ENCODE data around the gene LFNG.
A peak's percentile ranks its signal among the peaks of the same experiment; 100 is the strongest.

LFNG gene

GRCh38 chr7:2522780-2523433, 3.3 kb downstream of the LFNG start:
- Mint-ChIP-seq H3K4me1 (peaks cover 37% of the 10 kb centered on the region), H3K4me3 (peak overlapping the region; percentile 82), H3K9me3 (no peaks in the 10 kb centered on the region), H3K27ac (peak overlapping the region; percentile 77), H3K36me3 (peaks cover 21% of the 10 kb centered on the region), H3K27me3 (no peaks in the 10 kb centered on the region)
- no peak for ATAC-seq (ENCODE audit: low read depth)
- DNase-seq (ENCODE audit: low spot score in 2 of 2), result no peak

GRCh38 chr7:2523461-2523936, 3.9 kb downstream of the LFNG start:
- ATAC-seq (ENCODE audit: low read depth) (no peak), DNase-seq (ENCODE audit: low spot score in 2 of 2) (no peak)
- no peaks in the 10 kb centered on the region for H3K9me3 Mint-ChIP-seq
- peaks cover 21% of the 10 kb centered on the region for H3K36me3 Mint-ChIP-seq
- H3K27me3 Mint-ChIP-seq, result no peaks in the 10 kb centered on the region
- H3K4me3 Mint-ChIP-seq, result peak overlapping the region; percentile 82
- peaks cover 37% of the 10 kb centered on the region for H3K4me1 Mint-ChIP-seq
- peak overlapping the region; percentile 77 for H3K27ac Mint-ChIP-seq

- peaks cover 41% of the 10 kb centered on the region for H3K4me1 Mint-ChIP-seq
- ATAC-seq (ENCODE audit: low read depth) (no peak), DNase-seq (ENCODE audit: low spot score in 2 of 2) (no peak)
- H3K4me3 Mint-ChIP-seq, result peak overlapping the region; percentile 66
- H3K9me3 Mint-ChIP-seq, result no peaks in the 10 kb centered on the region
- peaks cover 21% of the 10 kb centered on the region for H3K36me3 Mint-ChIP-seq
- no peak overlapping the region for H3K27ac Mint-ChIP-seq
- H3K27me3 Mint-ChIP-seq, result no peaks in the 10 kb centered on the region
Observed at GRCh38 chr7:2523941-2524807, 4.6 kb downstream of the LFNG start.

GRCh38 chr7:2524808-2525657, 5.5 kb downstream of the LFNG start:
- Mint-ChIP-seq H3K4me3 (no peak overlapping the region), H3K27me3 (no peaks in the 10 kb centered on the region), H3K9me3 (no peaks in the 10 kb centered on the region), H3K27ac (peak overlapping the region; percentile 85), H3K36me3 (peaks cover 21% of the 10 kb centered on the region), H3K4me1 (peaks cover 48% of the 10 kb centered on the region)
- DNase-seq (ENCODE audit: low spot score in 2 of 2), result no peak
- no peak for ATAC-seq (ENCODE audit: low read depth)

GRCh38 chr7:2525658-2526630, 6.4 kb downstream of the LFNG start:
- H3K36me3 Mint-ChIP-seq, result peaks cover 20% of the 10 kb centered on the region
- ATAC-seq (ENCODE audit: low read depth), result no peak
- no peaks in the 10 kb centered on the region for H3K9me3 Mint-ChIP-seq
- peak overlapping the region; percentile 85 for H3K27ac Mint-ChIP-seq
- DNase-seq (ENCODE audit: low spot score in 2 of 2), result no peak
- no peaks in the 10 kb centered on the region for H3K27me3 Mint-ChIP-seq
- H3K4me3 Mint-ChIP-seq, result peak overlapping the region; percentile 62
- H3K4me1 Mint-ChIP-seq, result peaks cover 54% of the 10 kb centered on the region

DNA sequence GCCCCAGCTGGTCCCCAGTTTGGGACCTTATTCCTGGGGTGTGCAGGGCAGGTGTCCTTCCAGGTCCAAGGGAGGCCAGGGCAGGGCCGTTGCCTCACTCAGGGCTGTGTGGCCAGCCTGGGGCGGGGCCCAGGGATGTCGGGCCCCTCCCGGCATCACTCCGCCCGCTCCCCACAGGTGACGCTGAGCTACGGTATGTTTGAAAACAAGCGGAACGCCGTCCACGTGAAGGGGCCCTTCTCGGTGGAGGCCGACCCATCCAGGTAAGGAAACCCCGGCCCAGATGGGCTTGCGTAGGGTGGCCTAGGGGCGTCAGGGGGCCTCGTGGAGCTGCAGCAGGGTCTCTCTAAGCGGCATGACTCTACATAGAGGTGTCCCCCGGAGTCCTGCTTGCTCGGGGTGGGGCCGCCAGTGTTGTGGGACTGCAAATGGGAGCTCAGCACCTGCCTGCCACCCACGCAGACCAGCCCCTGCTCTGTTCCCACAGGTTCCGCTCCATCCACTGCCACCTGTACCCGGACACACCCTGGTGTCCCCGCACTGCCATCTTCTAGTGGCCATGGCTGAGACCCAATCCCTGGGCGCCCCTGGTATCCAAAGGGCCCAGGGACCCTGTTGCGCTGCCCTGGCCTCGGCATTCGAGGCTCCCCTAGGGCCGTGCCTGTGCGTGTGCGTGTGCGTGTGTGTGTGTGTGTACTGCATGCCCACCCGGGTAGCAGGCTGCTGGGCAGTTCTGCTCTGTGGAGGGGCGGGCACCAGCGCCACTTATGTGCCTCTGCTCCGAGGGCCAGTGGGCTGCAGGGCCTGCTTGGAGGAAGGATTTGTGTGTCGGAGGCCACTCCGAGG, 7.3 kb downstream of the LFNG start:
- Mint-ChIP-seq H3K36me3 (peaks cover 15% of the 10 kb centered on the region), H3K27me3 (no peaks in the 10 kb centered on the region), H3K27ac (peak overlapping the region; percentile 85), H3K4me1 (peaks cover 49% of the 10 kb centered on the region), H3K4me3 (peak overlapping the region; percentile 53), H3K9me3 (no peaks in the 10 kb centered on the region)
- ATAC-seq (ENCODE audit: low read depth), result no peak
- no peak for DNase-seq (ENCODE audit: low spot score in 2 of 2)

- peak overlapping the region; percentile 72 for H3K27ac Mint-ChIP-seq
- H3K27me3 Mint-ChIP-seq, result no peaks in the 10 kb centered on the region
- peak in 1 of 2 donors; percentile 16 for DNase-seq (ENCODE audit: low spot score in 2 of 2)
- H3K9me3 Mint-ChIP-seq, result no peaks in the 10 kb centered on the region
- H3K36me3 Mint-ChIP-seq, result peaks cover 10% of the 10 kb centered on the region
- H3K4me1 Mint-ChIP-seq, result peaks cover 47% of the 10 kb centered on the region
- peak overlapping the region; percentile 85 for H3K4me3 Mint-ChIP-seq
- no peak for ATAC-seq (ENCODE audit: low read depth)
Observed at GRCh38 chr7:2527505-2528467, 8.2 kb downstream of the LFNG start.

- Mint-ChIP-seq H3K27ac (peak overlapping the region; percentile 96), H3K4me1 (peaks cover 42% of the 10 kb centered on the region), H3K27me3 (no peaks in the 10 kb centered on the region), H3K36me3 (peaks cover 6% of the 10 kb centered on the region), H3K9me3 (no peaks in the 10 kb centered on the region), H3K4me3 (peak overlapping the region; percentile 85)
- DNase-seq (ENCODE audit: low spot score in 2 of 2) (no peak), ATAC-seq (ENCODE audit: low read depth) (no peak)
Observed at GRCh38 chr7:2528481-2529095, 9.0 kb downstream of the LFNG start.

- Mint-ChIP-seq H3K9me3 (no peaks in the 10 kb centered on the region), H3K36me3 (peaks cover 5% of the 10 kb centered on the region), H3K4me1 (peaks cover 42% of the 10 kb centered on the region), H3K27ac (peak overlapping the region; percentile 96), H3K4me3 (peak overlapping the region; percentile 85), H3K27me3 (no peaks in the 10 kb centered on the region)
- ATAC-seq (ENCODE audit: low read depth) (peak; percentile 79), DNase-seq (ENCODE audit: low spot score in 2 of 2) (peak; percentile 79 to 89)
Observed at GRCh38 chr7:2529161-2530070, 9.8 kb downstream of the LFNG start.

DNA sequence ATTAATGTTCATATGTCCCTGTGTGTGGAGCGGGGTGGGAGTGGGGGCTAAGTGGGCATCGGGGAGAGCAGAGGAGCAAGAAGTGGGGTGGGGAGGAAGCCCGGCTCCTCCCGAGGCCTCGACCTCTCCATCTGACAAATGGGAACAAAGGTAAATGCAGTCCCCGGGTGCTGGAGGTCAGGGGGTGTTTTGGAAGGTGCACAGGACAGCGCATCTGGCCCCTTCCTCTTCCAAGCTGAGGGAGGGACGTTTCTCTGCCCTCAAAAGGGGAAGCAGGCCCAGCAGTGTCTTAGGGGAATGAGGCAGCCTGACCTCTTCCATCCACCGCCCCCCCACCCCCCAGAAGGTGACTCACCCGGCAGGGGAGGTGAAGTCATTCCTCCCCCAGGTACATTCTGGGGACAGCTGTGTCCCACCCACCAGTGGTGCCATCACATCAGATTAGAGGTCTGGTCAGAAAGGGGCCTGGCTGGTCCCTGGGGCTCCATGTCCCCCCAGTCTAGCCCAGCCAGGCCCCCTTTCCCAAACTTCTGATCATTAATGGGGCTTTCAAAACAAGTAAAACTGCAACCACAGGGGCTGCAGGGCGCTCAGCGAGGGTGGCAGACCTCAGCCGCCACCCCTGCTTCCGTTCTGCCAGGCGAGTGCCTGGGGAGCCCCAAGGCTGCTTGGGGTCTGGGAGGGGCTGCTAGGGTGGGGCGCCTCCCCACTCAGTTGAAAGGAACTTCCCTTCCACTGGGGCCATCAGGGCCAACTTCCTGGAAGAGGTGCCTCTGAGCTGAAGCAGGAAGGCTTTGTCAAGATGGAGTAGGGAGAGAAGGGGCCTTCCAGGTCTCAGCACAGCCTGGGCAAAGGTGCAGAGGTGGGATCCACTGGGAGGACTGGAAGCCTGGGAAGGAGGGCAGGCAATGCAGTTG, 10.8 kb downstream of the LFNG start:
- peaks cover 42% of the 10 kb centered on the region for H3K4me1 Mint-ChIP-seq
- peak; percentile 68 for ATAC-seq (ENCODE audit: low read depth)
- peaks cover 5% of the 10 kb centered on the region for H3K36me3 Mint-ChIP-seq

More for the DNA sequence above, 10.8 kb downstream of the LFNG start:
- Mint-ChIP-seq H3K4me3 (peak overlapping the region; percentile 66), H3K27ac (peak overlapping the region; percentile 96), H3K9me3 (no peaks in the 10 kb centered on the region), H3K27me3 (no peaks in the 10 kb centered on the region)
- peak; percentile 64 to 77 for DNase-seq (ENCODE audit: low spot score in 2 of 2)
